CD4-positive, alpha-beta T cell treated with Interleukin-15 for 4 hours (primary cell): ENCODE data around the gene CDH23.

Source experiments
- DNase-seq: peaks from one replicate; pipeline ENCODE4 v3.0.0-alpha.2; 2020; ENCODE audit warnings: low spot score

The CDH23 gene

DNA sequence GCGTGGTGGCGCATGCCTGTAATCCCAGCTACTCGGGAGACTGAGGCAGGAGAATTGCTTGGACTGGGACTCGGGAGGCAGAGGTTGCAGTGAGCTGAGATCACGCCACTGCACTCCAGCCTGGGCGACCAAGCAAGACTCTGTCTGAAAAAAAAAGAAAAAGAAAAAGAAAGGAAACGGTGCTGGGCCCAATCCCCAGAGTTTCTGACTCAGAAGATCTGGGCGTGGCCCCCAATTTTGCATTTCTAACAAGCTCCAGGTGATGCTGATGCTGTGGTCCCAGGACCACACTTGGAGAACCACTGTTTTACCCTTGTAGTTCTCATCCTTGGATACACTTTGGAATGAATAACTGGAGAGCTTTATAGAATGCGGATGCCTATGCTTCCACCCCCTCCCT, 243.9 kb downstream of the CDH23 start:
- no peak for DNase-seq

GRCh38 chr10:71641449-71641848, 244.7 kb downstream of the CDH23 start:
- DNase-seq: no peak

DNA sequence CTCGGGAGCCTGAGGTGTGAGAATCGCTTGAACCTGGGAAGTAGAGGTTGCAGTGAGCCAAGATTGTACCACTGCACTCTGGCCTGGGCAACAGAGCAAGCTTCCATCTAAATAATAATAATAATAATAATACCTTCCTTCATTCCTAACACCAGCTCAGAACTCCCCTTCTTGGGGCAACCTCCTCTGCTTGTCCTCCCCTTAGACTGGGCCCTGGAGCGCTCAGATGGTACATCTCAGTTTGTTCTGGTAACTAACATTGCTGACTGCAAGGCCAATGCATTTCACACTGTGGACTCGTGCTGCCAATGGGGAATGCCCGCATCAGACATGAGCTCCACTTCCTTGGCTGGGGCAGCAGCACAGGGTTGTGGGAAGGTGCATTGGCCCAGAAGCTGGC, 245.3 kb downstream of the CDH23 start:
- no peak for DNase-seq

- no peak for DNase-seq
Measured at GRCh38 chr10:71643904-71644303, 247.2 kb downstream of the CDH23 start.

DNA sequence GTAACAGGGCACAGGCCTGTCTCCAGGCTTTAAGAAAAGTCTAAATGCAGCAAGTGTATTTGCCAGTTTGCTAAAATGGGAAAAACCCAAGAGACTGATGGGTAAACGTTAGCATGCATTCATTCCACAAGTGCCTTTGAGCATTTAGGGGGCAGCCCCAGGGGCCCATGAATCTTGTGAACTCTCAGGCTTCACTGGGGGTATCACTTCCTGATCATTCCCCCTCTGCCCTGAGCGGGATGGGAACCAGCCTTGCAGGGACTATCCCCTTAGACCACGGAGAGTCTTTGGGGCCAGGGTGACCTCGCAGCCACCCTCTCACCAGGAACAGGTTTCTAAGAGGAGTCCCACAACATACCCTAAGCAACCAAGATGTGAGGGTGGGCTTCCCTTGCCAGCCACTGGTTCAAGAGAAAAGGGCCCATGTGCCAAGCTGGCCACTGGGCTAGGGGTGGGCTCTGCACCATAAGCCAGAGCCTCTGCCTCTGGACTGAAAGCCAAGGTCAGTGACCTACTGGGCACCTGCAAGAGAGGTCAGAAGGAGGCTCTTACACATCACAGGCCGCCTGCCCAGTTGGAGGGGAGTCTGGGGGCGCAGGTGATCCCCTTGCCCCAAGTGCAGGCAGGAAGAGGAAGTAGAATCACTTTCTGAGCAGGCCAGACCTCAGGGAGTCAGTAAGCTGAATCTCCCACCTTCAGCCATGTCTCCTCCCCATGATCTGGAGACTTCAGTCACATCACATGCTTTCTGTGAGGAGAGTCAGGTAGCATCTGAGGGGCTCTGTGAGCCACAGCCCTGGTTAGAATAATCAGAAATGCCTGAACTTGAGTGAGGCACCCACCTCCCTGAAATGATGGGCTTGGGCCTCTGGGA, 247.8 kb downstream of the CDH23 start:
- no peak for DNase-seq

DNA sequence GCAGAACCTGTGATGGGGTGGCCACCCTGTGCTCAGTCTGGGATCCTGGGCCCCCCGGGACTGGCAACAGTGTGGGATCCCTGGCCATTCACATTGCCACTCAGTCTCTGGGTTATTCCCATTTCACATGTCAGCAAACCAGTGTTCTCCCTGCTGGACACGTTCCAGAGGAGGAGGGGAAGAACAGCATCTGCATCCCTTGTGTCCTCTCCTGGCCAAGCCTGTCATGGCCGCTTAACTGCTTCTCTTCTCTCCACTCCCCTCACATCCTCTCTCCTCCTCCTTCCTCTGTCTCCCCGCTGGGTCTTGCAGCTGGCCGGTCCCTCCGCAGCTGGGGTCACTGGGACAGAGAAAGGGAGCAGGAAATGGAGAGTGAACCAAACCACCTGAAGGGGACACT, 248.5 kb downstream of the CDH23 start:
- DNase-seq: no peak

DNA sequence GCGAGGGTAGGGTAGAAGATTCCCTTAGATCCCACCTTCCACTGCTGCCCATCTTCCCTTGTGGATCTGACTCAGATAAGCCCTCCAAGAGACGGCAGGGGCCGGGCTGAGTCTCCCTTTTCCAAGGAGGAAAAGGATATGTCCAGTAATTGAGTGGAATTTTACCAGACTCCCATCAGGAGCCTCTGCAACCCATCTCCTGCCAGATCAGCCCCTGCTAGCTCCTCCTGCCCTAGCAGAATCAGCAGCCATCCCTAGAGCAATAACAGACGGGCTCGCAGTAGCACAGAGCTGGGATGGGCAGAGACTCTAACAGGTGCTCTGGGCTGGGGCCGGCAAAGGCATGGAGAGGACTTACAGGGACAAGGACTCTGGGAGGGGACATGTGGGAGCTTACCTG, 249.3 kb downstream of the CDH23 start:
- DNase-seq: no peak

- DNase-seq: no peak
Measured at GRCh38 chr10:71646592-71647292, 250.0 kb downstream of the CDH23 start.

DNA sequence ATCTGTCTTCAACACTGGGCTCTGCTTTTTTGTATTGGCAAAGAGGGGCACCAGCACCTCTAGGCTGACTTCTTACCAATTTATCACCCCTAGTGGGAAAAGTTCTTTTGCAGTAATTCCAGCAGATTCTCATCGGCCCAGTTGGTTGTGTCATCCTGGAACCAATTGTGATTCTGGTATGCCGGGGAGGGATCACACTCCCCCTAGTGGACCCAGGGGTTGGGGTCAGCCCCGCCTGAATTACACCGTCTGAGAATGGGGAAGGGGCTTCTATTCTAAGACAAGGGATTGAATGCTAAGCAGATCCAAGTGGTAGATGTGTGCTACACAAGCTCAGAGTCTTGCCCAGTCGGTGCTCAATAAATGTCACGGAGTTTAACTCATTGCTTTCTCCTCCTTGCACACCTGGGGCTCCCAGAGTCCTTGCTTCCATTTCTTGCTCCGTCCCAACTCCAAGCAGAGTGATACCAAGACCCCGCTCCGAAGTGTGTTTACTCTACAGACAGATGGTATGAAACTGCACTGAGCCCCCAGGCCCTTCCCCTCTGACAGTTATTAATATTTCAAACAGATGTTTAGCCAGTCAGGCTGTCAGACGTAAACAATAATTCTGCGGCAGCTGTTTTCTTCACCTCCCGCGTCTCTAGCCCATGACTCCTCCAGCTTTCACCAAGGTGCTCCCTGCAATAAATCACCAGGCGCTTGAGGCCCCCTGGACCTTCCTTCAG, 251.0 kb downstream of the CDH23 start:
- DNase-seq: no peak

GRCh38 chr10:71648254-71648932, 251.7 kb downstream of the CDH23 start:
- DNase-seq: no peak

GRCh38 chr10:71648933-71649320, 252.2 kb downstream of the CDH23 start:
- DNase-seq: no peak

DNA sequence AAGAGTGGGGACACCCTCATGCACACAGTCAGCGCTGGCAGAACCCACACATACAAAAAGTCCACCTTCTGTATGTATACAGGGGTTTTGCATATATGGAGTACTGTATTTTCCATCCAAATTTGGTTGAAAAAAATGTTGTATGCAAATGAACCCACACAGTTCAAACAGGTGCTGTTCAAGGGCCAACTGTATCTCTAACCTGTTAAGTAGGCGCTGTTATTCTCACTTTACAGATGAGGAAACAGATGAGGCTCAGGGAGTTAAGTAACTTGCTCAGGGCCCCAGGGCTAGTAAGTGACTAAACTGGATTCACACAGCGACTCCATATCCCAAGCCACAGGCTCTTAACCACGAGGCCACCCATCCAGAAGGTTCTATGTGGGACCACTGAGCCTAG, 252.9 kb downstream of the CDH23 start:
- DNase-seq: no peak

- no peak for DNase-seq
Measured at GRCh38 chr10:71650397-71650796, 253.7 kb downstream of the CDH23 start.

- DNase-seq: no peak
Measured at GRCh38 chr10:71651428-71651827, 254.7 kb downstream of the CDH23 start.

DNA sequence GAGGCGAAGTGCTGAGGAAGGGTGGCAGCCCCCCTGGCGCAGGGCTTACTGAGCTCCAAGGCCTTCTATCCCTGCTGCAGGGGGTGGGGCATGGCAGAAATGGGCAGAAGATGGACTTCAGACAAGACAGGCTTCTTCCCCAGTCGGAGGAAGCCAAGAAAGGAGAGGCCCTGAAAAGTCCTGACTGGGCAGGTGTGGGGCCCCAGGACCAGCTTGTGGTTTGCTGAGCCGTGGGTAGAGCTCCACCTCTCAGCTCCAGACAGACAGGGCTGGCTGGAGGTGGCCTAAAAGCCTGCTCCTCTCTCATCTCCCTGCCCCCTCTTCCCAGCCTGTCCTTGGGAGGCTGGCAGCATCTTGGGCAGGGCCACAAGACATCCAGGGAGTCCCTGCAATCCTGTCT, 255.2 kb downstream of the CDH23 start:
- DNase-seq: no peak

DNA sequence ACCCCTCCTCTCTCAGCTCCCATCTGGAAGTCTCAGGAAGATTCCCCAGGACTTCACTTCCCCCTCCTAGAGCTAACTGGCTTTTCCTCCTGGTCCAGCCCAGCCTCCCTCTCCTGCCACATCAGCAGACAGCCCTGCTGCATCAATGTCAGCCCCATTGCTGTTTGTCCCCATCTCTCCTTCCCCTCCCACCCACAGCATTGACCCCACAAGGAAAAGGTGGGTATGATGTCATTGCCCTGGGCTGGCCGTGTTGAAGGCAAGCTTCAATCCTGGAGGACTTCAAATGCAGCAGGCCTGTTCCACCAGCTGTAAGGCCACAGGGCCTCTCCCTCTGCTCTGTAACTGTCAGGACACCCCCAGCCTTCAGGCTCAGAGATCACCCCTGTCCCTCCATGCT, 256.3 kb downstream of the CDH23 start:
- no peak for DNase-seq

GRCh38 chr10:71656220-71656619, 259.5 kb downstream of the CDH23 start:
- DNase-seq: no peak

DNA sequence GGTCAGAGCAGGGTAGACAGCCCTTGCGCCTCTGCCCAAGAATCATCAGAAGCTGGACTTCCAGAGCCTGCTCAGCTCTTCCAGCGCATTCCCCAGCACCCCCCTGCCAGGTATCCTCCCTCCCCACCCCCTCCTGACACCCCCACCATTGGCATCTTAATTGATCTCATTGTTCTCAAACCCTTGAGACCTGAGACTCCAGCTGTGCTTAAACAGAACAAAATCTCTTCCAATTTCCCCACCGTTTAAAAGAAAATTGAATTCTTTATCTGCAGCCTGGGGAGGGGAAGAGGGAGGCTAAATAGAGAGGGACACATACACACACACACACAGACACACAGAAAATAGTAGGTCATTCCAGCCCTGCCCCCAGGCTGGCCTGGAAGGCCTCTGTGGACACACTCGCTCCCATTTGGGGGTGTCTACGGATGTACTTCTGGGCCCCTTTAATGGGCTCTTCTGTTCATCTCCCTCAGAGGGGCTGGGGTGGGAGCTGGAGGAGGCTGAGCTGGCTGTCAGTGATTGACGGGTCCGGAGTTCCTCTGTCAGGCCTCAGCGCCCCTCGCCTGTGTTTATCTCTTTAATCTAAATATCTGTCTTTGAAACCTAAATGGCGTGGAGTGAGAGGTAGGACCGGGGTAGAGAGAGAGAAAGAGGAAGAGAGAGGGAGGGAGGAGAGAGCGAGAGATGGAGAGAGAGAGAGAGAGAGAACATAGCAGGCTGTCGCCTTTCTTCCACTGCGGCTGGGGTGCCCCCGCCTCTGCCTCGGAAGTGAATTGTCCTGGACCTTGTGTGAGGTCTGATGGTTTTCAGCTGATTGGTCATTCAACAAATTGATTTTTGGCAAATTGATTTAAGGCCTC, 261.1 kb downstream of the CDH23 start:
- no peak for DNase-seq

DNA sequence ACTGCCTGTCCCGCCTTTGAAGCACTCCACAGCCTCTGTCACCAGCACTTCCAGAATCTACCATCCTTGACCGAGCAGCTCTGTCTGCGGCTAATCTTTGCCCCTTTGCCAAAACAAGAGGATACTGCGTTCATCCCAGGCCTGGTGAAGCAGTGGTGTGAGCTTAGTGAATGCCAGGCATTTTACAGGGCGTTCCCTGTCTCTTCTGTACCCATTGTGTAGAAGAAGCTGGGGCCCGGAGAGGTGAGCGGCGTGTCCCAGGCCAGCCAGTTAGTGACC, 261.7 kb downstream of the CDH23 start:
- no peak for DNase-seq

- DNase-seq: no peak
Measured at GRCh38 chr10:71659111-71659634, 262.5 kb downstream of the CDH23 start.

GRCh38 chr10:71659737-71660136, 263.0 kb downstream of the CDH23 start:
- DNase-seq: no peak
